NCI-H1105 (cell line): ENCODE data around the gene CDK14.

Source experiments
- DNase-seq: peaks from one replicate; lab custom pipeline; 2025; lab: John Stamatoyannopoulos, UW

The CDK14 gene

DNA sequence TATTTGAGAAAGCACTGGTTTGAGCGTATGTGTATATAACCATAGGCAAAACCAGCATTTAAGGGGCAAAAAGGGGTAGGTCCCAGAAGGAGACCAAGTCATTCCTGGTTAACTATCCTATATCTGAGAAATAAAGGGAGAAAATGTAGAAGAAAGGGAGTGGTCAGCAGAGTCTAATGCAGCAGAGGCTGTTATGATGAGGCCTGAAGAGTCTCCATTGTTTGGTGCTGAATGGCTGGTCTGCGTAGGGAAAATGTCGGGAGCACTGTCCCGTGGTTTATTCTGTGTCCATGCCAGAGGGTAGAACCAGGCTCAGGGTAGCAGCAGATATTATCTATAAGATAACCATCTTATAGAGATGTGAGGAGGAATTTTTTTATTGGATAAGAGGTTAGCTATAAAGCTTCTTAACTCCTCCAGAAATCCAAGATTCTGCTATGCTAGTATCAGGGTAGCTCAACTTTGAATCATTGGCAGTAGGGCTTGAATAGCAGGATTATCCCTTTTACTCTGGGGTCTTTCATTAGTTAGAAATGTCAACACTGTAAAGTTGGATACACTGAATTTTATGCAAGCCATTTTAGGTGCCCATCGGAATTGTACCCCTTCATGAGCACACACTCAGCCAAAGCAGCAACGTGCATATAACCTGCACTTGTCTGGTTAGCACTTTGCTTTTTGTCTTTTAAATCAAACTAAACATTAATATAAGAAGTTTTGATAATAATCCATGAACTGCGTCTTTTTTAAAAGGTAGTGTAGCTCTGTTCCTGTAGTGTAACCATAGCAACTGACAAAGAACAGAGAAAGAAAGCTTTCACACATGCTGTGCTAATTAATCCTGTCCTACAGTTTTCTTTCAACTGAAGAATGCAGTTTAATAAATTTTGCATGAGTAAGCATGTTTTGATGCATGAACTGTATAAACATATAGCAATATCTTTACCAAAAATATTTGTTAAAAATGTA is 356.1 kb downstream of the CDK14 start:
- DNase-seq, result no peak

DNA sequence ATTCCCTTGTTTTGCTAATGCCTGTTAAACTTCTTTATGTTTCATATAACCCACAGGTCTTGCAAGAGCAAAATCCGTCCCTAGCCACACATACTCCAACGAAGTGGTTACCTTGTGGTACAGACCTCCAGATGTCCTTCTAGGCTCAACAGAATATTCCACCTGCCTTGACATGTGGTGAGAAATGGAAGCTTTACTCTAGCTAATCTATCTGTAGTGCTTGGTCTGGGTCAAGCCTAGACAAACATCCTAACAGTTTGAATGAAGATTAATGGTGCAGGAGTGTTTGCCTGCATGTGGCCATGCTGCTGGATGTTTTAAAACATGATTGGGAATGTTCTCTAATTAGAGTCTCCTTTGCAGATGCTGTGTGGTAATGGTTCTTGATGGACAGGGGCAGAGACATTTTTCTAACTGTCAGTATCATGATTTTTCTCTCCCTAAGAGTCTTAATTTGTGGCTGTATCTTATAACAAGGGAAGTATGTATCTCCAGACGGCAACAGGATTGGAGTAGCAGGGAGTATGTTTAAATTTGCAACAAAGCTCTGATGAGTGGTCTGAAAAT is 359.6 kb downstream of the CDK14 start:
- peak; percentile 31 for DNase-seq

- no peak for DNase-seq
Measured at GRCh38 chr7:90957883-90958282, 361.8 kb downstream of the CDK14 start.

GRCh38 chr7:90958647-90959046 is 362.5 kb downstream of the CDK14 start:
- no peak for DNase-seq

DNA sequence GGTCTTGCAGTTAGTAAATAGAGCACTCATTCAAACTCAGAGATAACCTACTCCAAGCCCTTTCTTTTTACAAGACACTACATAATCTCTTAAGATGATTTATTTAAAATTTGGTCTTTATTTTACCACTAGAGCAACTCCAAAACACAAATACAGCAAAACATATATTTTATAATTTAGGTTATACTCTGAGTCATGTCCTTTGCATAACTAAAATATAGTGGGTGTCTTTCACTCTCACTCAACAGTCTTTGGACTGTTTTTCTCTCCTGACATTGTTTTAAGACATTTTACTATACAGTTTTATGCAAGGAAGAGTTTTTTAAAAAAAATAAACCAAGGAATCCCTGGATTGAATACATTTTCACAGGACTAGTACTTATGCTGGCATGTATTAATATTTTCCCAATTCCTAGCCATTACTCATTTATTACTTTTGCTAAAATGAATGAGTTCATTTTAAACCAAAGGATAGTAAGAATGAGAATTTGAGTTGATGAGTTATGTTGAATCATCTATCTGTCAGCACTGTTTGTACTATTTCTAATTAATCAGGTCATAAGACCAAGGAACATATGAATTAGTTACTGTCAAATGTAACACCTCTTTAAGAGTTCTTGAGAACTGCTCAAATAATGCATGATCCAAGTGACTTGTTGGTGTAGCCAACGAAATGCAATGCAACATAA is 365.1 kb downstream of the CDK14 start:
- no peak for DNase-seq

DNA sequence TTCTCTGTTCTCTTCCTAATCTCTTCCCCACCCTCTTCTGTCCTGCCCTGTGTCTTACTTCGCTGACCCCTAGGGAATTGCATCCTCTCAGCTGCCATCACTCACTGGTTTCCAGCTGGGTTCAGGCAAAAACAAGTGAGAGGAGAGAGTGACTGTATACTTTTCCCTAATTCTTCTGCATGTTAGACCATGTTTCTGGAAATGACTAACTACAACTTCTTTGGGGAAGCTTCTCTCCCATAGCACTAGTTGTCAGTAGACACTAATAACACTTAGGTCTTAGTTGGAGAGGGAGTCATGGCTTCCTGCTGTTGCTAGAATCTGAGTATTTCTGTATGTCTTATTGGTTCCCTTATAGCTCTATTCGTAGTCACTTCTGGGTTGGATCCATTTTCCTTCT is 369.1 kb downstream of the CDK14 start:
- DNase-seq, result no peak

GRCh38 chr7:90966346-90966745 is 370.2 kb downstream of the CDK14 start:
- DNase-seq, result no peak

- no peak for DNase-seq
Measured at GRCh38 chr7:90968871-90969270, 372.8 kb downstream of the CDK14 start.

DNA sequence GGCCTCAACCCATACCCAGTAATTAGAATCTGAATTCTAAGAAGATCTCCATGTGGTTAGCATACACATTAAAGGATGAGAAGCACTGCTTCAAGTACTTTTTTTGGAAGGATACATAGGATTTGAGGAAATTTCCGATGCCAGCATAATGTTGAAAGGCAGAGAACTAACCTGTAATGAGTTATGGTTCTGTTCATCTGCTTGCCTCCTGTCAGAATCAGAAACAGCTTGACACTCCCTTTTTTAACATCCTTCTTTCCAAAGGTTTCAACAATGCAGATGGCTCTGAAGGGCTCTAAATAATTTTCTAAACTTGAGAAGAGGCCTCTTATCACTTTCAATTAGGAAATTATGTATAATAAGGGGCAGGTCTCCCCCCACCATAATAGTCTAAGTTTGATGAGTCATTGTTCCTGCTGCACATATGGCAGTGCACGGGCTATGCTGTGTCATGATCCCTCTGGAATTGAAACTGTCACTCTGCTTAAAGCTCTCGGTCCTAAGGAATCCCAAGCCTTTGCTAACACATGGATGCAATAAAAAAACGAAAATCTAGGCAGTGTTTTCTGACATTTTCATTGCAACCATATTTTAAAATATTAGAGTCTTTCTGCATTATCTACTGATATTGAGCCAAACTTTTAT is 376.9 kb downstream of the CDK14 start:
- no peak for DNase-seq

- no peak for DNase-seq
Measured at GRCh38 chr7:90977056-90977455, 380.9 kb downstream of the CDK14 start.

DNA sequence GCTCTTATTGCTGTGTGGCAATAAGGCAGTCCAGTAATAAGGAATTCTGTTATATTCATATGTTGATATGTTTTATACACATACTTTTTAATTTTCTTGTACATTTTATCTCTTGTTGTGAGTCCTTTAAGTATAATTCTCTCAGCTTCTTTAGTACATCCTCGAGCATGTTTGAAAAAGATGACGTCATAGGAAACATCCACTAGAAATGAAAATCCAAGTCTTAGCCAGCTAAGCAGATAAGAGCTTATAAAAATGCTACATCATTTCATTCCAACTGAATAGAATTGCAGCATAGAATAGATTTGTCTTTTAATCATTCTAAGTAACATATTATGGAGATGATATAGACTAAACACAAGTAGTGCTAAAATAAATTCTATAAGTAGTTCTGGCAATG is 384.4 kb downstream of the CDK14 start:
- no peak for DNase-seq

- no peak for DNase-seq
Measured at GRCh38 chr7:90982228-90982627, 386.1 kb downstream of the CDK14 start.

DNA sequence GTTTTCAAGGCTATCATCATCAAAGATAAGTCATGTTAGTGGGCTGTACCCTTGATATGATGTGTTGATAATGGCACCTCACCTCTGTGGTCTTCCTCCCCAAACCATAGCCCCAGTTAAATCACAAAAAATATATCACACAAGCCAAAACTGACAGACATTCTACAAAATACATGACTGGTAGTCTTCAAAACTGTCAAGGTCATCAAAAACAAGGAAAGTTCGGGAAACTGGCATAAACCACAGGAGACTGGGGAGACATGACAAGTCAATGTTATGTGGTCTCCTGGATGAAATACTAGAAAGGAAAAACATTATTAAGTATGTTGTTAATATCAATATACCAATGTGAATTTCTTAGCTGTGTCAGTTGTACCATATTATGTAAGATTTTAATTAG is 388.6 kb downstream of the CDK14 start:
- no peak for DNase-seq

- DNase-seq, result peak; percentile 28
Measured at GRCh38 chr7:90988516-90988915, 392.4 kb downstream of the CDK14 start.

GRCh38 chr7:90988996-90989765 is 393.1 kb downstream of the CDK14 start:
- DNase-seq, result no peak

DNA sequence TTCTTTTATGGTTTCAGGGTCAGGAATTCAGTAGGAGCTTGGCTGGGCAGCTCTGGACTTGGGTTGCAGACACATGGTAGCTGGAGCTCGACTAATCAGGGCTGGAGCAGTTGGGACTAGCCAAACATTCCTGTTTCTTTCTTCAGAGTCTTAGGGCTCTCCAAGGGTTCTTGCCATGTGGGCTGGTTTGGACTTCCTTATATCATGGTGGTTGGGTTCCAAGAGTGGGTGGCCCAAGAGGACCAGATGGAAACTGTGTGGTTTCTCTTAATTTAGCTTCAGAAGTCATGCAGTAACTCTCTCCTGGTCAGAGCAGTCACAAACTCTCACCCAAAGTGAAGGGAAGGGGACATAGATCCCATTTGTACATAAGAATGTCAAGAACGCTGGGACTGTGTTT is 398.0 kb downstream of the CDK14 start:
- DNase-seq, result no peak

- no peak for DNase-seq
Measured at GRCh38 chr7:90994601-90995000, 398.5 kb downstream of the CDK14 start.

GRCh38 chr7:90995996-90996395 is 399.9 kb downstream of the CDK14 start:
- DNase-seq, result no peak

DNA sequence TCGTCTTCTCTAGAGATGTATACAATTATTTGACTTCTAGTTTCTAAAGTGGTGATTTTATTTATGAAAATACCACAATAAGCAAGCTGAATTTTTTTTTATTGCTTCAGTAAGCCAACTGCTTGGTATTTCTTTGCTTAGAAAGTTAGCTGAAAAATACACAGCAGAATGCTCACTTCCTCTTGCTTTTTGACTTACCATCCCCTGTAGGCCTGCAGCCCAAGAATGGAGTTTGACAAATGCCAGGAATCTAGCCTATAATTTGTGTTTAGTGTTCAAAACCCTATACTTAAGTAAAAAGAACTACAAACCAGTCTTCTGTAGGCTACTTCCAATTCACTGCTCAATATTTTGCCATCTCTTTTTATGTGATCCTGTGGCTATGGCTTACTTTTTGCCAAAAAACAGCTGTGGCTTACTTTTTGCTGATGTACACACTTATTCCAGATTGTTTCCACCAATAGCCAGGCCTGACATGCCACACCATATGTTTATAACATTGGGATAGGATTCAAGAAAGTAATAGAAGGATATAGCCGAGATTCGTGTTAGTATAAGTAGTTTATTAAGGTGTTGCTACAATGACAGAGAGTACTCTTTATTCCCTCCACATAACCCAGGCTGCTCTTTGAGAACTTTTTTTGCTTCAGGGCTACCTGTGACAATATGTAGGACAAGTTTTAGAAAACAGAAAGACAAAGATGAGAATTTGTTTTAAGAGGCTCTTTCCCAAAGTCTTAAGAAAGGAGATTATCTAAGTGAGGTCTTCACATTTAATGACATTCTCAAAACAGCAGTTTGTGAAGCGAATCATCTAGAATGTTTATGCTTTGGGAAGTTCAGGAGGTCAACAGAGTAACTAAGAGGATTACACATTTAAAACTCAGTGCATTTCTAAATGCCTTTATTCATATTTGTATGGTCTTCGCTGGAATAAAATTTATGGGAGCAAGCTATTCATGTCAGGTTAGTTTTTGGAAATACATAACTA is 404.2 kb downstream of the CDK14 start:
- no peak for DNase-seq

- DNase-seq, result no peak
Measured at GRCh38 chr7:91005024-91005423, 408.9 kb downstream of the CDK14 start.
